MCF 10A (cell line): ENCODE data around the gene LRP3. TPM values are rescaled to one million over a fixed set of nuclear protein-coding genes. Genes with fewer than 3 reads are reported as not detected.
A peak's percentile ranks its signal among the peaks of the same experiment; 100 is the strongest.

Experiments used
- BruUV-seq: library from RNA; stranded (reverse); fragments of 400-500 nt; replicated peaks from 2 replicates; lab custom pipeline; 2021; lab: Mats Ljungman, UMichigan
- CTCF ChIA-PET: fragments of 300-600 bp; sonication (Branson Sonifier 250); formaldehyde crosslinking; extraction: SDS; loops from one replicate; lab custom pipeline; 2021; ENCODE audit warnings: antibody characterized with exemption, inconsistent platforms; lab: Yijun Ruan, JAX
- POLR2A ChIA-PET: fragments of 300-600, 350-650 bp; sonication (Branson Sonifier 250); formaldehyde crosslinking; extraction: SDS; loops from one replicate; lab custom pipeline; 2020; ENCODE audit warnings: antibody characterized with exemption, inconsistent platforms; lab: Yijun Ruan, JAX
- DNase-seq: peaks from one replicate; pipeline ENCODE4 v3.0.0-alpha.2; 2018; ENCODE audit not compliant: unreplicated experiment
- H3K27ac Mint-ChIP-seq: one replicate; pipeline ENCODE4 v1.8.0; 2022; ENCODE audit warnings: mild to moderate bottlenecking, low read depth, mixed read lengths; ENCODE audit not compliant: unreplicated experiment
- H3K27me3 Mint-ChIP-seq: one replicate; pipeline ENCODE4 v1.8.0; 2022; ENCODE audit warnings: mixed read lengths; ENCODE audit not compliant: insufficient read depth, unreplicated experiment
- H3K36me3 Mint-ChIP-seq: one replicate; pipeline ENCODE4 v1.8.0; 2022; ENCODE audit warnings: mild to moderate bottlenecking, moderate library complexity, mixed read lengths; ENCODE audit not compliant: insufficient read depth, unreplicated experiment
- H3K4me1 Mint-ChIP-seq: one replicate; pipeline ENCODE4 v1.8.0; 2022; ENCODE audit warnings: mixed read lengths; ENCODE audit not compliant: insufficient read depth, unreplicated experiment
- H3K4me3 Mint-ChIP-seq: one replicate; pipeline ENCODE4 v1.8.0; 2022; ENCODE audit warnings: mild to moderate bottlenecking, moderate library complexity, mixed read lengths; ENCODE audit not compliant: unreplicated experiment
- H3K9me3 Mint-ChIP-seq: one replicate; pipeline ENCODE4 v1.8.0; 2022; ENCODE audit warnings: mixed read lengths; ENCODE audit not compliant: unreplicated experiment
- intact Hi-C: fragments of 100-400 bp; cut with micrococcal nuclease; formaldehyde crosslinking; loops from 2 replicates; pipeline ENCODE4 v1.14.1; 2022
- total RNA-seq: library from RNA; stranded (reverse); gene quantifications from 2 replicates; pipeline ENCODE4 v1.2.3, GENCODE V29; 2022
- TF ChIP-seq, protein P1 (sequence below): fragments of 200-600 bp; IDR thresholded peaks from one replicate; pipeline ENCODE4 v1.8.0; 2022; ENCODE audit warnings: antibody characterized with exemption, mild to moderate bottlenecking; ENCODE audit not compliant: unreplicated experiment

LRP3 gene
- total RNA-seq, 1 experiment from 2014 or later = 7.7 TPM

DNA sequence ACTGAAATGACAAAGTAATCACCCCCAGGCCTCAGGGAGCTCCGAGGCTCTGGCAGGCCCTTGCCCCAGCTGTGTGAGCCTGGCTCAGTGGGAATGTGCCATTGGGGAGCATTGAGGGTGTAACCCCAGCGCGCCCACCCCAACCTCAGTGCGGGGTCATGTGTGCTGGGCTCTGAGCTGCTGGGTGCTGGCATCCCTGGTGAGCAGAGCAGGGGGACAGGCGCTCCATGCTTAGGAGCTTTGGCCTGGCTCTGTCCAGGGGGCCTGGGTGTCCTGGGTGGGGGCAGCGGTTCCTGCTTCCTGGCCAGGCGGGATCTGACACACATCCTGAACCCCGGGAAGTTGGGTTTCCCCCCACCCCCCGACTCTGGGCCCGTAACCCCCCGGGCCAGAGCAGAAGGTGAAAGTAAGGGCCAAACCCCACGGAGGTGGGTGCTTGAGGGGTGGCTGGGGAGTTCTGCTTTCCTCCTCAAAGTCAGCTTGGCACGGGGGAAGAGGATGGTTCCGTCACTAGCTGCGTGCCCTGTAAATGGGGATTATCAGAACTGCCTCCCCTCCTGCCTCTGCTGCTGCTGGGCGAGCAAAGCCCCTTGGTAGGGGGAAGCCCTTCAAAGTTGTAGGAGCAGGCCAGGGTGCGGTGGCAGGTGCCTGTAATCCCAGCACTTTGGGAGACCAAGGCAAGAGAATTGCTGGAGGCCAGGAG lies 1.7 kb downstream of the LRP3 start:
- peak overlapping the region; percentile 72 for H3K4me3 Mint-ChIP-seq
- peaks cover 6% of the 10 kb centered on the region for H3K27me3 Mint-ChIP-seq
- H3K27ac Mint-ChIP-seq = peak overlapping the region; percentile 31
- H3K9me3 Mint-ChIP-seq = no peaks in the 10 kb centered on the region
- POLR2A ChIA-PET = interaction anchor here (0.8 to 4.9 kb wide), 2 partner anchors 19 to 181 kb away, joined by 3 to 18 read pairs; no protein-coding TSS in a partner anchor
- CTCF ChIA-PET = interaction anchor here (0.6 to 3.9 kb wide), 4 partner anchors 12 to 271 kb away, joined by 3 to 16 read pairs (median 6); no protein-coding TSS in a partner anchor
- no peak for DNase-seq
- intact Hi-C loops = no loop called here
- TF ChIP-seq, protein P1, sequence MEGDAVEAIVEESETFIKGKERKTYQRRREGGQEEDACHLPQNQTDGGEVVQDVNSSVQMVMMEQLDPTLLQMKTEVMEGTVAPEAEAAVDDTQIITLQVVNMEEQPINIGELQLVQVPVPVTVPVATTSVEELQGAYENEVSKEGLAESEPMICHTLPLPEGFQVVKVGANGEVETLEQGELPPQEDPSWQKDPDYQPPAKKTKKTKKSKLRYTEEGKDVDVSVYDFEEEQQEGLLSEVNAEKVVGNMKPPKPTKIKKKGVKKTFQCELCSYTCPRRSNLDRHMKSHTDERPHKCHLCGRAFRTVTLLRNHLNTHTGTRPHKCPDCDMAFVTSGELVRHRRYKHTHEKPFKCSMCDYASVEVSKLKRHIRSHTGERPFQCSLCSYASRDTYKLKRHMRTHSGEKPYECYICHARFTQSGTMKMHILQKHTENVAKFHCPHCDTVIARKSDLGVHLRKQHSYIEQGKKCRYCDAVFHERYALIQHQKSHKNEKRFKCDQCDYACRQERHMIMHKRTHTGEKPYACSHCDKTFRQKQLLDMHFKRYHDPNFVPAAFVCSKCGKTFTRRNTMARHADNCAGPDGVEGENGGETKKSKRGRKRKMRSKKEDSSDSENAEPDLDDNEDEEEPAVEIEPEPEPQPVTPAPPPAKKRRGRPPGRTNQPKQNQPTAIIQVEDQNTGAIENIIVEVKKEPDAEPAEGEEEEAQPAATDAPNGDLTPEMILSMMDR = no peak
- H3K4me1 Mint-ChIP-seq = no peaks in the 10 kb centered on the region
- H3K36me3 Mint-ChIP-seq = no peaks in the 10 kb centered on the region
- no TSS peak for BruUV-seq

DNA sequence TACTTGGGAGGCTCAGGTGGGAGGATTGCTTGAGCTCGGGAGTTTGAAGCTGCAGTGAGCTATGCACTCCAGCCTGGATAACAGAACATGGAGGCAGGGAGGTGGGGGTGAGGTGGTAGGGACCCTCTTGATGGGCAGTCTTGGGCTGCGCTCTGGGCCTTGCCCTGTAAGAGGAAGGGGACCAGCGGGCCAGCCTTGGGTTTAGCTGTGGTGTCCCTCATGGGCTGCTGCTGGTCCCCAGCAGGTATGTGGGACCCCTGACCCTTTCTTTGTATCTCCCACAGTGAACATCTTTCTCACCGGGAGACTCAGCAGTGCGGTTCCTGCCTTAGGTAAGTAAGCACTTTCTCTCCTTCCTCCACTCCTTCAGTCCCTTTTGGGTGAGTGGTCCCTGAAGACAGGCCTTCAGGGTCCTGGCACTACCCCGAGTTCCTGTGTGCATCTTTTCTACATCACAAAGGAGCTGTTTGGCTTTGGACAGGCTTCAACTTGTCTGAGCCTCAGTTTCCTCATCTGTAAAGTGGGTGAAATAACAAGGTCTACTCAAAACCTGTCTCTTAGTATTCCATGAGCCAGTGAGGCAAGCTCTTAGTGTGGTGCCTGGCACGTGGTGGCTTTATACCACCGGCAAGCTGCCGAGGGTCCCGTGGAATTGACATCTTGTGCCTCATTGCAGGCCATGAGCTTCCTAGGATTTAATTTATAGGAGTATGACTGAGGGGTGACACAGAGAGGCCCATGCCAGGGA lies 2.5 kb downstream of the LRP3 start:
- Mint-ChIP-seq H3K27ac (no peak overlapping the region), H3K36me3 (no peaks in the 10 kb centered on the region), H3K27me3 (no peaks in the 10 kb centered on the region), H3K4me1 (no peaks in the 10 kb centered on the region), H3K9me3 (no peaks in the 10 kb centered on the region), H3K4me3 (no peak overlapping the region)
- intact Hi-C loops = no loop called here
- DNase-seq = no peak
- TF ChIP-seq, protein P1 = no peak
- CTCF ChIA-PET = interaction anchor here (1.0 to 3.9 kb wide), 7 partner anchors 12 to 72 kb away, joined by 3 to 16 read pairs (median 4); no protein-coding TSS in a partner anchor
- no TSS peak for BruUV-seq
- POLR2A ChIA-PET = interaction anchor here (1.8 to 4.9 kb wide), 2 partner anchors 19 kb away, joined by 10 to 18 read pairs; no protein-coding TSS in a partner anchor

DNA sequence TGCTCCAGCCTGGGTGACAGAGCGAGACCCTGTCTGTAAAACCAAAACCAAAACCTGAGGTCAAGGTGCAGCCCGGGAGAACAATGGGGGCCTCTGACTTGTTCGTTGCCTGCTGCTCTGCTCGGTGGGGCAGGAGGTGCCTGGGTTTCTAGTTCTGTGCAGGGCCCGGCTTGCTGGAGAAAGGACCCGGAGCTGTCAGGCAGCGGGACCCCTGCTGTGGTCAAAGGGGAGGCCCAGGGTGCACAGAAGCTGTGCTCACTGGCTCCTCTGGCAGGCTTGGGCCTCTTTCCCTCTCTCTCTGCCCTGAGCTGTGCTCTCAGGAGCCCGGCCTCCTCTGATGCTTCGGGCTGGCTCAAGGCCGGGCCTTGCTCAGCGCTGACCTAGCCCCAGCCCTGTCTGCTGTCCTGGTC lies 3.5 kb downstream of the LRP3 start:
- Mint-ChIP-seq H3K4me3 (no peak overlapping the region), H3K27me3 (no peaks in the 10 kb centered on the region), H3K36me3 (no peaks in the 10 kb centered on the region), H3K9me3 (no peaks in the 10 kb centered on the region), H3K4me1 (no peaks in the 10 kb centered on the region), H3K27ac (no peak overlapping the region)
- intact Hi-C loops = no loop called here
- POLR2A ChIA-PET = interaction anchor here (1.8 kb wide), 1 partner anchor 20 kb away, joined by 10 read pairs; no protein-coding TSS in a partner anchor
- TF ChIP-seq, protein P1 = no peak
- CTCF ChIA-PET = interaction anchor here (0.8 to 3.9 kb wide), 8 partner anchors 13 to 233 kb away, joined by 3 to 16 read pairs (median 3); no protein-coding TSS in a partner anchor
- no TSS peak for BruUV-seq
- DNase-seq = no peak

DNA sequence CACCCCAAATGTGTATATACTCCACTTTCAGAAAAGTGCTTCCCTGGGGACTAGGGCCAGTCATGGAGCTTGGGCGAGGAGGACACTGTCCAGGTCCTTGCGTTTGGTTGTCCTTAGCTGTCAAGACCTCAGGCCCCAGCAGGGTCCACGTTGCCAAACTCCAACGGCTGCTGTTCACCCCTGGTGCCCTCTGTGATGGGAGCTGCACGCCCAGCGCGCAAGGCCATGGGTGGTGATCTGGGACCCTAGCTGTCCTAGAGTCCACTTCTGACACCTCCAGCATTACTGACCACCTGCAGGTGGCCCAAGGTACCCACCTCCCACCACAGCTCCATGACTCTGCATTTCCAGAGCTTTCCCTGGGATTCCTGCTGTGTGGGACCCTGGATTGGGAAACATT lies 4.0 kb downstream of the LRP3 start:
- Mint-ChIP-seq H3K27ac (no peak overlapping the region), H3K4me3 (no peak overlapping the region), H3K9me3 (no peaks in the 10 kb centered on the region), H3K4me1 (no peaks in the 10 kb centered on the region), H3K36me3 (no peaks in the 10 kb centered on the region), H3K27me3 (no peaks in the 10 kb centered on the region)
- ChIA-PET CTCF (interaction anchor here (0.6 to 3.9 kb wide), 4 partner anchors 14 to 345 kb away, joined by 3 to 16 read pairs (median 3); no protein-coding TSS in a partner anchor), POLR2A (interaction anchor here (1.8 kb wide), 1 partner anchor 21 kb away, joined by 10 read pairs; no protein-coding TSS in a partner anchor)
- BruUV-seq = no TSS peak
- TF ChIP-seq, protein P1 = no peak
- DNase-seq = no peak
- intact Hi-C loops = no loop called here
